MM.1S (cell line): ENCODE data around the gene EGLN1.

Source experiments
- CTCF ChIP-seq: fragments of 300-600 bp; sonication (generic); IDR thresholded peaks from 2 replicates; pipeline ENCODE4 v1.5.1; 2016; ENCODE audit warnings: antibody characterized with exemption, low read length, mixed read lengths
- EZH2 ChIP-seq: fragments of 300-600 bp; sonication (generic); optimal IDR thresholded peaks from 2 replicates; pipeline ENCODE3; 2017; ENCODE audit warnings: low read depth, mild to moderate bottlenecking, antibody characterized with exemption, low read length, mixed read lengths
- EZH2phosphoT487 ChIP-seq: fragments of 300-600 bp; sonication (generic); IDR thresholded peaks from 2 replicates; pipeline ENCODE4 v1.6.1; 2018; ENCODE audit warnings: antibody characterized with exemption, low read length

GRCh38 chr1:231315887-231316286, 106.2 kb downstream of the EGLN1 start:
- TF ChIP-seq EZH2 (no peak), CTCF (peak; percentile 82), EZH2phosphoT487 (no peak)
